GM23338 (cell line): ENCODE results near the gene BTRC. TPM values are rescaled to one million over a fixed set of nuclear protein-coding genes. Genes with fewer than 3 reads are reported as not detected.

Experiments
- ATAC-seq: fragments of 200-7000 bp; cut with Tn5 transposase; 3 replicates; pipeline ENCODE4 v1.9.1; 2020
- DNase-seq: peaks from one replicate; pipeline ENCODE4 v3.0.0-alpha.2; 2015; ENCODE audit warnings: low spot score
- H2AFZ ChIP-seq: fragments of 200-600 bp; sonication (generic); 2 replicates; pipeline ENCODE4 v1.8.0; 2016; ENCODE audit warnings: antibody characterized with exemption, mild to moderate bottlenecking, moderate library complexity
- H3F3A ChIP-seq: fragments of 200-600 bp; sonication (generic); replicated peaks from 2 replicates; pipeline ENCODE4 v1.8.0; 2017; ENCODE audit warnings: antibody characterized with exemption, mixed run types, low read depth
- H3K27ac ChIP-seq: fragments of 200-600 bp; sonication (generic); 2 replicates; pipeline ENCODE4 v1.6.1; 2016; ENCODE audit warnings: low read depth
- H3K27me3 ChIP-seq: fragments of 200-600 bp; sonication (generic); 2 replicates; pipeline ENCODE4 v1.8.0; 2016; ENCODE audit warnings: mild to moderate bottlenecking, mixed run types, moderate library complexity; ENCODE audit not compliant: insufficient read depth
- H3K36me3 ChIP-seq: fragments of 200-600 bp; sonication (generic); 2 replicates; pipeline ENCODE4 v1.8.0; 2016; ENCODE audit warnings: mild to moderate bottlenecking; ENCODE audit not compliant: insufficient read depth
- H3K4me1 ChIP-seq: fragments of 200-600 bp; sonication (generic); 2 replicates; pipeline ENCODE4 v1.8.0; 2016; ENCODE audit warnings: mild to moderate bottlenecking, moderate library complexity; ENCODE audit not compliant: insufficient read depth
- H3K4me2 ChIP-seq: fragments of 200-600 bp; sonication (generic); 2 replicates; pipeline ENCODE4 v1.7.1; 2017; ENCODE audit warnings: mixed run types
- H3K4me3 ChIP-seq: fragments of 200-600 bp; sonication (generic); 2 replicates; pipeline ENCODE4 v1.6.1; 2016; ENCODE audit warnings: mixed run types
- H3K79me2 ChIP-seq: fragments of 200-600 bp; sonication (generic); replicated peaks from 2 replicates; pipeline ENCODE4 v1.8.0; 2017; ENCODE audit warnings: mild to moderate bottlenecking; ENCODE audit not compliant: insufficient read depth
- H3K9me2 ChIP-seq: fragments of 200-600 bp; sonication (generic); 2 replicates; pipeline ENCODE4 v1.8.0; 2017; ENCODE audit not compliant: insufficient read depth
- H4K20me1 ChIP-seq: fragments of 200-600 bp; sonication (generic); replicated peaks from 2 replicates; pipeline ENCODE4 v1.8.0; 2017; ENCODE audit warnings: mild to moderate bottlenecking; ENCODE audit not compliant: insufficient read depth
- H3K27ac Mint-ChIP-seq: 2 replicates; pipeline ENCODE4 v1.8.0; 2020; ENCODE audit warnings: inconsistent platforms, mild to moderate bottlenecking, moderate library complexity, mixed read lengths
- H3K27me3 Mint-ChIP-seq: 3 replicates; pipeline ENCODE4 v1.8.0; 2022; ENCODE audit warnings: low read depth, mild to moderate bottlenecking, moderate library complexity, mixed read lengths, inconsistent platforms; ENCODE audit not compliant: insufficient read depth, poor library complexity
- H3K36me3 Mint-ChIP-seq: 3 replicates; pipeline ENCODE4 v1.8.0; 2021; ENCODE audit warnings: low read depth, mild to moderate bottlenecking, inconsistent platforms, moderate library complexity, mixed read lengths
- H3K4me1 Mint-ChIP-seq: 3 replicates; pipeline ENCODE4 v1.8.0; 2020; ENCODE audit warnings: mild to moderate bottlenecking, inconsistent platforms, mixed read lengths
- H3K4me3 Mint-ChIP-seq: 3 replicates; pipeline ENCODE4 v1.8.0; 2021; ENCODE audit warnings: moderate library complexity, mild to moderate bottlenecking, inconsistent platforms, mixed read lengths
- H3K9me3 Mint-ChIP-seq: 3 replicates; pipeline ENCODE4 v1.8.0; 2020; ENCODE audit warnings: moderate library complexity, mild to moderate bottlenecking, inconsistent platforms, mixed read lengths
- CREB1 ChIP-seq: fragments of 250-450 bp; sonication (Bioruptor Pico); IDR thresholded peaks from 2 replicates; pipeline ENCODE4 v1.5.0; 2020; ENCODE audit warnings: low read depth, mild to moderate bottlenecking, moderate library complexity
- EZH2 ChIP-seq: fragments of 200-600 bp; sonication (generic); IDR thresholded peaks from one replicate; pipeline ENCODE4 v1.8.0; 2017; ENCODE audit warnings: antibody characterized with exemption, mild to moderate bottlenecking, low read depth; ENCODE audit not compliant: unreplicated experiment
- EZH2phosphoT487 ChIP-seq: fragments of 200-600 bp; sonication (generic); IDR thresholded peaks from one replicate; pipeline ENCODE4 v1.8.1; 2018; ENCODE audit warnings: antibody characterized with exemption; ENCODE audit not compliant: unreplicated experiment
- JUNB ChIP-seq: IDR thresholded peaks from one replicate; pipeline ENCODE4 v1.6.1; 2016; ENCODE audit warnings: antibody characterized with exemption; ENCODE audit not compliant: unreplicated experiment
- NANOG ChIP-seq: IDR thresholded peaks from 2 replicates; pipeline ENCODE4 v1.6.1; 2016; ENCODE audit warnings: antibody characterized with exemption, borderline replicate concordance
- POLR2AphosphoS5 ChIP-seq: IDR thresholded peaks from 2 replicates; pipeline ENCODE4 v1.6.1; 2016; ENCODE audit warnings: antibody characterized with exemption, low read depth
- STAT1 ChIP-seq: IDR thresholded peaks from one replicate; pipeline ENCODE4 v1.6.1; 2016; ENCODE audit warnings: antibody characterized with exemption; ENCODE audit not compliant: unreplicated experiment
- ZNF114 ChIP-seq: fragments of 250-450 bp; sonication (Bioruptor Pico); IDR thresholded peaks from 2 replicates; pipeline ENCODE4 v1.5.0; 2020; ENCODE audit warnings: mild to moderate bottlenecking, moderate library complexity
- ZNF331 ChIP-seq: fragments of 250-450 bp; sonication (Bioruptor Pico); IDR thresholded peaks from 2 replicates; pipeline ENCODE4 v1.5.0; 2020; ENCODE audit warnings: low read depth, mild to moderate bottlenecking, moderate library complexity
- polyA plus RNA-seq: library from polyadenylated mRNA; unstranded; fragments of >200 nt; fragmentation: Nextera tagmentation; extraction: Ambion mirVana; gene quantifications from 2 replicates; pipeline ENCODE4 v1.2.1, GENCODE V29; 2016
- total RNA-seq: library from RNA; depleted of rRNA; stranded (reverse); fragments of >200 nt; shearing (Covaris generic); gene quantifications from 2 replicates; pipeline ENCODE4 v1.2.3, GENCODE V29; 2014
- TF ChIP-seq, protein P1 (sequence below), 2 experiments: fragments of 200-600 bp in 1 of 2; sonication (generic) in 1 of 2; conservative IDR thresholded peaks; 2 replicates each; pipeline versions ENCODE4 v1.5.1 to v1.6.1; 2016 to 2017; ENCODE audit warnings: antibody characterized with exemption in 2 of 2, low read depth in 2 of 2, mild to moderate bottlenecking in 2 of 2, moderate library complexity in 1 of 2
- TF ChIP-seq, protein P2 (sequence below): fragments of 250-450 bp; sonication (Bioruptor Pico); IDR thresholded peaks from 2 replicates; pipeline ENCODE4 v1.5.0; 2020; ENCODE audit warnings: mild to moderate bottlenecking, moderate library complexity
- TF ChIP-seq, protein P3 (sequence below): IDR thresholded peaks from 2 replicates; pipeline ENCODE4 v1.6.1; 2016; ENCODE audit warnings: antibody characterized with exemption
- TF ChIP-seq, protein P4 (sequence below): IDR thresholded peaks from one replicate; pipeline ENCODE4 v1.6.1; 2018; ENCODE audit warnings: antibody characterized with exemption; ENCODE audit not compliant: unreplicated experiment

BTRC gene
- total and polyA plus RNA-seq, 2 experiments from 2014 or later: 10.0 to 17.5 TPM

DNA sequence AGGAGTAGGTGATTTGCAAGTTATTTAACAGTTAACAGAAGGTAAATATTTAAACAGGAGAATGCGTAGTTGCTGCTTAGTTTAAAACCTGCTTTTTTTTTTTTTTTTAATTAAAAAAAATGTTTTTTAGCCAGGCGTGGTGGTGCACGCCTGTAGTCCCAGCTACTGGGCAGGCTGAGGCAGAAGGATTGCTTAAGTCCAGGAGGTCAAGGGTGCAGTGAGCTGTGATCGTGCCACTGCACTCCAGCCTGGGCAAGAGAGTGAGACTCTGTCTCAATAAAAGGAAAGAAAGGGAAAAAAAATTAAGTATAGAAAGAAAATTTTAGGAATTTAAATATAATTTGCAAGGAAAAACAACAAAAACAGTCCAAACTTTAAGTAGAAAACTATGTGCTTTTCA, 71.6 kb downstream of the BTRC start:
- no peaks in the 10 kb centered on the region for H3K4me1 Mint-ChIP-seq
- Histone ChIP-seq H3K36me3 (no peaks in the 10 kb centered on the region), H3K4me3 (no peak overlapping the region), H3K79me2 (0 out of 2 replicates have a peak, but pooled peaks cover 5% of the 10 kb centered on the region), H3K4me2 (no peak overlapping the region), H3K27ac (no peak overlapping the region), H2AFZ (no peak overlapping the region), H4K20me1 (no peaks in the 10 kb centered on the region), H3K4me1 (no peaks in the 10 kb centered on the region), H3K9me2 (no peaks in the 10 kb centered on the region), H3F3A (no peaks in the 10 kb centered on the region), H3K27me3 (no peaks in the 10 kb centered on the region)
- H3K27me3 Mint-ChIP-seq: peaks cover 5% of the 10 kb centered on the region
- no peak overlapping the region for H3K27ac Mint-ChIP-seq
- no peak overlapping the region for H3K4me3 Mint-ChIP-seq
- no peak for DNase-seq
- TF ChIP-seq POLR2AphosphoS5 (no peak), EZH2 (no peak), STAT1 (no peak), ZNF331 (no peak), JUNB (no peak), EZH2phosphoT487 (no peak), CREB1 (no peak), ZNF114 (no peak), NANOG (no peak)
- TF ChIP-seq, protein P1, sequence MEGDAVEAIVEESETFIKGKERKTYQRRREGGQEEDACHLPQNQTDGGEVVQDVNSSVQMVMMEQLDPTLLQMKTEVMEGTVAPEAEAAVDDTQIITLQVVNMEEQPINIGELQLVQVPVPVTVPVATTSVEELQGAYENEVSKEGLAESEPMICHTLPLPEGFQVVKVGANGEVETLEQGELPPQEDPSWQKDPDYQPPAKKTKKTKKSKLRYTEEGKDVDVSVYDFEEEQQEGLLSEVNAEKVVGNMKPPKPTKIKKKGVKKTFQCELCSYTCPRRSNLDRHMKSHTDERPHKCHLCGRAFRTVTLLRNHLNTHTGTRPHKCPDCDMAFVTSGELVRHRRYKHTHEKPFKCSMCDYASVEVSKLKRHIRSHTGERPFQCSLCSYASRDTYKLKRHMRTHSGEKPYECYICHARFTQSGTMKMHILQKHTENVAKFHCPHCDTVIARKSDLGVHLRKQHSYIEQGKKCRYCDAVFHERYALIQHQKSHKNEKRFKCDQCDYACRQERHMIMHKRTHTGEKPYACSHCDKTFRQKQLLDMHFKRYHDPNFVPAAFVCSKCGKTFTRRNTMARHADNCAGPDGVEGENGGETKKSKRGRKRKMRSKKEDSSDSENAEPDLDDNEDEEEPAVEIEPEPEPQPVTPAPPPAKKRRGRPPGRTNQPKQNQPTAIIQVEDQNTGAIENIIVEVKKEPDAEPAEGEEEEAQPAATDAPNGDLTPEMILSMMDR (conservative IDR thresholded peaks at IDR 0.05; ENCODE audit: low read depth in 2 of 2): no peak
- TF ChIP-seq, protein P2, sequence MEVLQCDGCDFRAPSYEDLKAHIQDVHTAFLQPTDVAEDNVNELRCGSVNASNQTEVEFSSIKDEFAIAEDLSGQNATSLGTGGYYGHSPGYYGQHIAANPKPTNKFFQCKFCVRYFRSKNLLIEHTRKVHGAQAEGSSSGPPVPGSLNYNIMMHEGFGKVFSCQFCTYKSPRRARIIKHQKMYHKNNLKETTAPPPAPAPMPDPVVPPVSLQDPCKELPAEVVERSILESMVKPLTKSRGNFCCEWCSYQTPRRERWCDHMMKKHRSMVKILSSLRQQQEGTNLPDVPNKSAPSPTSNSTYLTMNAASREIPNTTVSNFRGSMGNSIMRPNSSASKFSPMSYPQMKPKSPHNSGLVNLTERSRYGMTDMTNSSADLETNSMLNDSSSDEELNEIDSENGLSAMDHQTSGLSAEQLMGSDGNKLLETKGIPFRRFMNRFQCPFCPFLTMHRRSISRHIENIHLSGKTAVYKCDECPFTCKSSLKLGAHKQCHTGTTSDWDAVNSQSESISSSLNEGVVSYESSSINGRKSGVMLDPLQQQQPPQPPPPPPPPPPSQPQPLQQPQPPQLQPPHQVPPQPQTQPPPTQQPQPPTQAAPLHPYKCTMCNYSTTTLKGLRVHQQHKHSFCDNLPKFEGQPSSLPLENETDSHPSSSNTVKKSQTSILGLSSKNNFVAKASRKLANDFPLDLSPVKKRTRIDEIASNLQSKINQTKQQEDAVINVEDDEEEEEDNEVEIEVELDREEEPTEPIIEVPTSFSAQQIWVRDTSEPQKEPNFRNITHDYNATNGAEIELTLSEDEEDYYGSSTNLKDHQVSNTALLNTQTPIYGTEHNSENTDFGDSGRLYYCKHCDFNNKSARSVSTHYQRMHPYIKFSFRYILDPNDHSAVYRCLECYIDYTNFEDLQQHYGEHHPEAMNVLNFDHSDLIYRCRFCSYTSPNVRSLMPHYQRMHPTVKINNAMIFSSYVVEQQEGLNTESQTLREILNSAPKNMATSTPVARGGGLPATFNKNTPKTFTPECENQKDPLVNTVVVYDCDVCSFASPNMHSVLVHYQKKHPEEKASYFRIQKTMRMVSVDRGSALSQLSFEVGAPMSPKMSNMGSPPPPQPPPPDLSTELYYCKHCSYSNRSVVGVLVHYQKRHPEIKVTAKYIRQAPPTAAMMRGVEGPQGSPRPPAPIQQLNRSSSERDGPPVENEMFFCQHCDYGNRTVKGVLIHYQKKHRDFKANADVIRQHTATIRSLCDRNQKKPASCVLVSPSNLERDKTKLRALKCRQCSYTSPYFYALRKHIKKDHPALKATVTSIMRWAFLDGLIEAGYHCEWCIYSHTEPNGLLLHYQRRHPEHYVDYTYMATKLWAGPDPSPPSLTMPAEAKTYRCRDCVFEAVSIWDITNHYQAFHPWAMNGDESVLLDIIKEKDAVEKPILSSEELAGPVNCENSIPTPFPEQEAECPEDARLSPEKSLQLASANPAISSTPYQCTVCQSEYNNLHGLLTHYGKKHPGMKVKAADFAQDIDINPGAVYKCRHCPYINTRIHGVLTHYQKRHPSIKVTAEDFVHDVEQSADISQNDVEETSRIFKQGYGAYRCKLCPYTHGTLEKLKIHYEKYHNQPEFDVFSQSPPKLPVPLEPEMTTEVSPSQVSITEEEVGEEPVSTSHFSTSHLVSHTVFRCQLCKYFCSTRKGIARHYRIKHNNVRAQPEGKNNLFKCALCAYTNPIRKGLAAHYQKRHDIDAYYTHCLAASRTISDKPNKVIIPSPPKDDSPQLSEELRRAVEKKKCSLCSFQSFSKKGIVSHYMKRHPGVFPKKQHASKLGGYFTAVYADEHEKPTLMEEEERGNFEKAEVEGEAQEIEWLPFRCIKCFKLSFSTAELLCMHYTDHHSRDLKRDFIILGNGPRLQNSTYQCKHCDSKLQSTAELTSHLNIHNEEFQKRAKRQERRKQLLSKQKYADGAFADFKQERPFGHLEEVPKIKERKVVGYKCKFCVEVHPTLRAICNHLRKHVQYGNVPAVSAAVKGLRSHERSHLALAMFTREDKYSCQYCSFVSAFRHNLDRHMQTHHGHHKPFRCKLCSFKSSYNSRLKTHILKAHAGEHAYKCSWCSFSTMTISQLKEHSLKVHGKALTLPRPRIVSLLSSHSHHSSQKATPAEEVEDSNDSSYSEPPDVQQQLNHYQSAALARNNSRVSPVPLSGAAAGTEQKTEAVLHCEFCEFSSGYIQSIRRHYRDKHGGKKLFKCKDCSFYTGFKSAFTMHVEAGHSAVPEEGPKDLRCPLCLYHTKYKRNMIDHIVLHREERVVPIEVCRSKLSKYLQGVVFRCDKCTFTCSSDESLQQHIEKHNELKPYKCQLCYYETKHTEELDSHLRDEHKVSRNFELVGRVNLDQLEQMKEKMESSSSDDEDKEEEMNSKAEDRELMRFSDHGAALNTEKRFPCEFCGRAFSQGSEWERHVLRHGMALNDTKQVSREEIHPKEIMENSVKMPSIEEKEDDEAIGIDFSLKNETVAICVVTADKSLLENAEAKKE (CRISPR knock-in tag): no peak
- TF ChIP-seq, protein P3, sequence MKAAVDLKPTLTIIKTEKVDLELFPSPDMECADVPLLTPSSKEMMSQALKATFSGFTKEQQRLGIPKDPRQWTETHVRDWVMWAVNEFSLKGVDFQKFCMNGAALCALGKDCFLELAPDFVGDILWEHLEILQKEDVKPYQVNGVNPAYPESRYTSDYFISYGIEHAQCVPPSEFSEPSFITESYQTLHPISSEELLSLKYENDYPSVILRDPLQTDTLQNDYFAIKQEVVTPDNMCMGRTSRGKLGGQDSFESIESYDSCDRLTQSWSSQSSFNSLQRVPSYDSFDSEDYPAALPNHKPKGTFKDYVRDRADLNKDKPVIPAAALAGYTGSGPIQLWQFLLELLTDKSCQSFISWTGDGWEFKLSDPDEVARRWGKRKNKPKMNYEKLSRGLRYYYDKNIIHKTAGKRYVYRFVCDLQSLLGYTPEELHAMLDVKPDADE: no peak
- TF ChIP-seq, protein P4, sequence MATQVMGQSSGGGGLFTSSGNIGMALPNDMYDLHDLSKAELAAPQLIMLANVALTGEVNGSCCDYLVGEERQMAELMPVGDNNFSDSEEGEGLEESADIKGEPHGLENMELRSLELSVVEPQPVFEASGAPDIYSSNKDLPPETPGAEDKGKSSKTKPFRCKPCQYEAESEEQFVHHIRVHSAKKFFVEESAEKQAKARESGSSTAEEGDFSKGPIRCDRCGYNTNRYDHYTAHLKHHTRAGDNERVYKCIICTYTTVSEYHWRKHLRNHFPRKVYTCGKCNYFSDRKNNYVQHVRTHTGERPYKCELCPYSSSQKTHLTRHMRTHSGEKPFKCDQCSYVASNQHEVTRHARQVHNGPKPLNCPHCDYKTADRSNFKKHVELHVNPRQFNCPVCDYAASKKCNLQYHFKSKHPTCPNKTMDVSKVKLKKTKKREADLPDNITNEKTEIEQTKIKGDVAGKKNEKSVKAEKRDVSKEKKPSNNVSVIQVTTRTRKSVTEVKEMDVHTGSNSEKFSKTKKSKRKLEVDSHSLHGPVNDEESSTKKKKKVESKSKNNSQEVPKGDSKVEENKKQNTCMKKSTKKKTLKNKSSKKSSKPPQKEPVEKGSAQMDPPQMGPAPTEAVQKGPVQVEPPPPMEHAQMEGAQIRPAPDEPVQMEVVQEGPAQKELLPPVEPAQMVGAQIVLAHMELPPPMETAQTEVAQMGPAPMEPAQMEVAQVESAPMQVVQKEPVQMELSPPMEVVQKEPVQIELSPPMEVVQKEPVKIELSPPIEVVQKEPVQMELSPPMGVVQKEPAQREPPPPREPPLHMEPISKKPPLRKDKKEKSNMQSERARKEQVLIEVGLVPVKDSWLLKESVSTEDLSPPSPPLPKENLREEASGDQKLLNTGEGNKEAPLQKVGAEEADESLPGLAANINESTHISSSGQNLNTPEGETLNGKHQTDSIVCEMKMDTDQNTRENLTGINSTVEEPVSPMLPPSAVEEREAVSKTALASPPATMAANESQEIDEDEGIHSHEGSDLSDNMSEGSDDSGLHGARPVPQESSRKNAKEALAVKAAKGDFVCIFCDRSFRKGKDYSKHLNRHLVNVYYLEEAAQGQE: no peak
- ATAC-seq: no peak
- no peaks in the 10 kb centered on the region for H3K36me3 Mint-ChIP-seq
- H3K9me3 Mint-ChIP-seq: no peaks in the 10 kb centered on the region
